HepG2 (cell line): ENCODE results near the gene C19orf85. TPM values are rescaled to one million over a fixed set of nuclear protein-coding genes. Genes with fewer than 3 reads are reported as not detected.

Source experiments
- BORCS8-MEF2B ChIP-seq: sonication (generic); formaldehyde crosslinking; IDR thresholded peaks from 2 replicates; pipeline ENCODE4 v1.8.0; 2022; ENCODE audit warnings: mild to moderate bottlenecking, missing genetic modification reagents
- BRD4 ChIP-seq: sonication (generic); formaldehyde crosslinking; IDR thresholded peaks from 2 replicates; pipeline ENCODE4 v1.4.0; 2020; ENCODE audit warnings: missing genetic modification reagents
- CSRNP1 ChIP-seq: sonication (generic); formaldehyde crosslinking; IDR thresholded peaks from 2 replicates; pipeline ENCODE4 v1.8.1; 2023; ENCODE audit warnings: mild to moderate bottlenecking, missing genetic modification reagents
- FOSL2 ChIP-seq: sonication (generic); formaldehyde crosslinking; IDR thresholded peaks from 2 replicates; pipeline ENCODE4 v1.4.0; 2020; ENCODE audit warnings: missing genetic modification reagents
- GATAD1 ChIP-seq: IDR thresholded peaks from 2 replicates; pipeline ENCODE4 v1.6.1; 2016; ENCODE audit warnings: missing genetic modification reagents, missing compliant biosample characterization
- GATAD2A ChIP-seq: IDR thresholded peaks from 2 replicates; pipeline ENCODE4 v1.6.1; 2016
- GZF1 ChIP-seq: sonication (generic); formaldehyde crosslinking; IDR thresholded peaks from 2 replicates; pipeline ENCODE4 v1.5.1; 2020; ENCODE audit warnings: mild to moderate bottlenecking, missing genetic modification reagents
- HMGA1 ChIP-seq: sonication (generic); formaldehyde crosslinking; conservative IDR thresholded peaks from 2 replicates; pipeline ENCODE4 v1.4.0; 2020; ENCODE audit warnings: missing genetic modification reagents
- HMGXB4 ChIP-seq, 2 experiments: sonication (generic) in 1 of 2; formaldehyde crosslinking in 1 of 2; IDR thresholded peaks; 2 replicates each; pipeline versions ENCODE4 v1.4.0 to v1.6.1; 2018 to 2020; ENCODE audit warnings: missing genetic modification reagents in 2 of 2, borderline replicate concordance in 1 of 2, low read depth in 1 of 2, mild to moderate bottlenecking in 1 of 2, missing biosample characterization in 1 of 2
- NFKBIZ ChIP-seq: IDR thresholded peaks from 2 replicates; pipeline ENCODE4 v1.6.1; 2018; ENCODE audit warnings: missing genetic modification reagents, missing compliant biosample characterization
- TFE3 ChIP-seq: IDR thresholded peaks from 2 replicates; pipeline ENCODE4 v1.6.1; 2016
- TGIF2 ChIP-seq: IDR thresholded peaks from 2 replicates; pipeline ENCODE4 v1.6.1; 2016; ENCODE audit warnings: control low read depth, missing compliant biosample characterization
- ZBTB20 ChIP-seq: sonication (generic); formaldehyde crosslinking; IDR thresholded peaks from 2 replicates; pipeline ENCODE4 v1.8.1; 2023; ENCODE audit warnings: missing genetic modification reagents, low read depth, mild to moderate bottlenecking, borderline replicate concordance
- ZBTB3 ChIP-seq: sonication (generic); formaldehyde crosslinking; IDR thresholded peaks from 2 replicates; pipeline ENCODE4 v1.4.0; 2020; ENCODE audit warnings: low read depth, mild to moderate bottlenecking, moderate library complexity, missing genetic modification reagents, borderline replicate concordance
- ZFP90 ChIP-seq: sonication (generic); formaldehyde crosslinking; IDR thresholded peaks from 2 replicates; pipeline ENCODE4 v1.8.0; 2022; ENCODE audit warnings: missing genetic modification reagents, mild to moderate bottlenecking, inconsistent platforms, borderline replicate concordance
- ZNF101 ChIP-seq: sonication (generic); formaldehyde crosslinking; IDR thresholded peaks from 2 replicates; pipeline ENCODE4 v1.4.0; 2020; ENCODE audit warnings: mild to moderate bottlenecking, low read depth, missing genetic modification reagents, borderline replicate concordance
- ZNF567 ChIP-seq: sonication (generic); formaldehyde crosslinking; IDR thresholded peaks from 2 replicates; pipeline ENCODE4 v1.8.1; 2023; ENCODE audit warnings: mild to moderate bottlenecking, missing genetic modification reagents, borderline replicate concordance
- ZNF687 ChIP-seq: sonication (generic); formaldehyde crosslinking; IDR thresholded peaks from 2 replicates; pipeline ENCODE4 v1.5.1; 2020; ENCODE audit warnings: mild to moderate bottlenecking, missing genetic modification reagents, moderate library complexity
- ZNF761 ChIP-seq: sonication (generic); formaldehyde crosslinking; conservative IDR thresholded peaks from 2 replicates; pipeline ENCODE4 v1.4.0; 2020; ENCODE audit warnings: mild to moderate bottlenecking, missing genetic modification reagents
- ZNF776 ChIP-seq: sonication (generic); formaldehyde crosslinking; IDR thresholded peaks from 2 replicates; pipeline ENCODE4 v1.4.0; 2020; ENCODE audit warnings: mild to moderate bottlenecking, missing genetic modification reagents
- ZNF790 ChIP-seq: sonication (generic); formaldehyde crosslinking; IDR thresholded peaks from 2 replicates; pipeline ENCODE4 v1.8.0; 2022; ENCODE audit warnings: missing genetic modification reagents, mild to moderate bottlenecking, borderline replicate concordance
- ZNF792 ChIP-seq: IDR thresholded peaks from 2 replicates; pipeline ENCODE4 v1.6.1; 2016
- polyA plus RNA-seq, 8 experiments: library from polyadenylated mRNA; depleted of rRNA in 3 of 8; stranded (reverse) in 7 of 8; unstranded in 1 of 8; fragments of >200 nt; fragmentation: Illumina TruSeq in 4 of 8; extraction: Trizol in 4 of 8; gene quantifications; 2 replicates each; pipeline versions ENCODE4 v1.2.1 to v1.2.3, GENCODE V29; 2011 to 2016; ENCODE audit warnings: low read depth in 4 of 8, missing spikeins in 1 of 8, mixed read lengths in 1 of 8; ENCODE audit not compliant: insufficient read depth in 1 of 8
- total RNA-seq, 5 experiments: library from RNA; depleted of rRNA; stranded (reverse); fragments of >200 nt; fragmentation: Illumina TruSeq; extraction: Trizol; gene quantifications; 2 replicates each; pipeline ENCODE4 v1.2.3, GENCODE V29; 2016; ENCODE audit warnings: low read depth in 1 of 5

The C19orf85 gene
- total and polyA plus RNA-seq, 2 of the 13 experiments (the other 11 are each of a cell fraction or from before 2014, with no cell fraction given): not detected

- peak; percentile 52; the same call in 1 of the 2 replicates for TF ChIP-seq GATAD1 (CRISPR knock-in tag)
- TF ChIP-seq BORCS8-MEF2B (CRISPR knock-in tag): peak; percentile 81
- TF ChIP-seq CSRNP1: no peak
- no peak for TF ChIP-seq BRD4 (CRISPR knock-in tag)
- TF ChIP-seq GZF1 (CRISPR knock-in tag): 0 out of 2 replicates have a peak, but pooled peaks have one; percentile 56
- peak; percentile 77 for TF ChIP-seq TFE3 (CRISPR knock-in tag)
- TF ChIP-seq HMGA1 (CRISPR knock-in tag): no peak
- TF ChIP-seq ZNF776: no peak
- TF ChIP-seq FOSL2 (CRISPR knock-in tag): peak; percentile 46
- peak; percentile 39; the same call in 1 of the 2 replicates for TF ChIP-seq ZBTB20
- no peak for TF ChIP-seq ZFP90
- peak; percentile 83; the same call in 1 of the 2 replicates for TF ChIP-seq ZNF790 (CRISPR knock-in tag)
- 0 out of 4 replicates have a peak, but pooled peaks of 1 of the 2 experiments have one; percentile 43 for TF ChIP-seq HMGXB4 (CRISPR knock-in tag; IDR thresholded peaks at IDR 0.05; ENCODE audit: borderline replicate concordance in 1 of 2, low read depth in 1 of 2)
- no peak for TF ChIP-seq ZNF761
- no peak for TF ChIP-seq ZNF567 (CRISPR knock-in tag)
- no peak for TF ChIP-seq ZBTB3 (CRISPR knock-in tag)
- TF ChIP-seq GATAD2A (CRISPR knock-in tag): 0 out of 2 replicates have a peak, but pooled peaks have one; percentile 15
- peak; percentile 77; the same call in 1 of the 2 replicates for TF ChIP-seq NFKBIZ (CRISPR knock-in tag)
- peak; percentile 88 for TF ChIP-seq ZNF792 (CRISPR knock-in tag)
- TF ChIP-seq ZNF101: no peak
- peak; percentile 54; the same call in 1 of the 2 replicates for TF ChIP-seq ZNF687
- peak; percentile 84 for TF ChIP-seq TGIF2 (CRISPR knock-in tag)
Measured at GRCh38 chr19:55437410-55437809, 27.1 kb downstream of the C19orf85 start (continued).
